GM12878 (cell line): ENCODE measurements around the gene TBKBP1. TPM values are rescaled to one million over a fixed set of nuclear protein-coding genes. Genes with fewer than 3 reads are reported as not detected.

Experiments
- ATAC-seq: fragments of 200-7000 bp; cut with Tn5 transposase; 3 replicates; pipeline ENCODE4 v1.9.1; 2020; ENCODE audit warnings: mild to moderate bottlenecking, moderate library complexity
- BruUV-seq: library from RNA; stranded (reverse); fragments of 400-500 nt; replicated peaks from 2 replicates; lab custom pipeline; 2021; lab: Mats Ljungman, UMichigan
- CTCF ChIA-PET: fragments of 300-600 bp; sonication (Branson Sonifier 250); formaldehyde crosslinking; extraction: SDS; loops from one replicate; lab custom pipeline; 2021; ENCODE audit warnings: inconsistent platforms; lab: Yijun Ruan, JAX
- POLR2A ChIA-PET: fragments of 350-600 bp; formaldehyde crosslinking; extraction: SDS; loops from one replicate; lab custom pipeline; 2021; ENCODE audit warnings: inconsistent platforms; lab: Charles Lee
- RAD21 ChIA-PET: fragments of 300-600 bp; sonication (Branson Sonifier 250); formaldehyde crosslinking; loops from one replicate; lab custom pipeline; 2023; ENCODE audit warnings: antibody characterized with exemption; ENCODE audit not compliant: unreplicated experiment; lab: Charles Lee
- SMC1A ChIA-PET: fragments of 300-600 bp; sonication (Branson Sonifier 250); formaldehyde crosslinking; loops from one replicate; lab custom pipeline; 2023; ENCODE audit not compliant: unreplicated experiment, uncharacterized antibody; lab: Charles Lee
- DNase-seq: peaks from one replicate; pipeline ENCODE4 v3.0.0-alpha.2; 2011; ENCODE audit warnings: low read depth, low spot score
- FAIRE-seq: peaks from 3 replicates; lab custom pipeline; 2011; peaks lifted over from hg19 to GRCh38; lab: Jason Lieb, UNC
- H2AFZ ChIP-seq: 2 replicates; pipeline ENCODE4 v1.6.0; 2011; ENCODE audit warnings: low read depth, low read length, control low read depth; ENCODE audit not compliant: control insufficient read depth
- H3K27ac ChIP-seq: 2 replicates; pipeline ENCODE4 v1.5.1; 2011; ENCODE audit warnings: control low read depth; ENCODE audit not compliant: control insufficient read depth, insufficient read depth
- H3K27me3 ChIP-seq, 2 experiments: replicated peaks in 1 of 2; 2 replicates each; pipeline versions ENCODE4 v1.6.0 to v1.6.1; 2011; ENCODE audit warnings: low read length in 1 of 2; ENCODE audit not compliant: control insufficient read depth in 2 of 2, insufficient read depth in 2 of 2
- H3K36me3 ChIP-seq, 2 experiments: 2 replicates each; pipeline ENCODE4 v1.5.1; 2011; ENCODE audit warnings: low read length in 1 of 2; ENCODE audit not compliant: control insufficient read depth in 2 of 2, insufficient read depth in 2 of 2
- H3K4me1 ChIP-seq: 2 replicates; pipeline ENCODE4 v1.6.1; 2011; ENCODE audit warnings: mild to moderate bottlenecking, low read length, moderate library complexity, mixed read lengths; ENCODE audit not compliant: control insufficient read depth, insufficient read depth
- H3K4me2 ChIP-seq: 2 replicates; pipeline ENCODE4 v1.6.0; 2011; ENCODE audit warnings: control low read depth; ENCODE audit not compliant: control insufficient read depth, insufficient read depth
- H3K4me3 ChIP-seq: fragments of 200-600 bp; sonication (generic); 2 replicates; pipeline ENCODE4 v1.5.1; 2016
- H3K79me2 ChIP-seq: 2 replicates; pipeline ENCODE4 v1.6.0; 2011; ENCODE audit warnings: low read length; ENCODE audit not compliant: control insufficient read depth, insufficient read depth
- H3K9ac ChIP-seq: 2 replicates; pipeline ENCODE4 v1.8.0; 2011; ENCODE audit warnings: low read length, control low read depth, mixed read lengths; ENCODE audit not compliant: control insufficient read depth, insufficient read depth
- H3K9me3 ChIP-seq: replicated peaks from 3 replicates; pipeline ENCODE4 v1.5.1; 2011; ENCODE audit warnings: mild to moderate bottlenecking, low read length; ENCODE audit not compliant: control insufficient read depth, insufficient read depth
- H4K20me1 ChIP-seq: 2 replicates; pipeline ENCODE4 v1.6.0; 2011; ENCODE audit not compliant: control insufficient read depth, insufficient read depth
- BACH1 ChIP-seq: fragments of 450-650 bp; IDR thresholded peaks from 2 replicates; pipeline ENCODE4 v1.6.1; 2017; ENCODE audit warnings: mild to moderate bottlenecking, borderline replicate concordance
- BCL11A ChIP-seq: IDR thresholded peaks from 2 replicates; pipeline ENCODE4 v1.6.1; 2011; ENCODE audit warnings: low read depth, low read length
- CEBPB ChIP-seq, 2 experiments: fragments of 150-350 bp in 1 of 2; IDR thresholded peaks; 2 replicates each; pipeline ENCODE4 v1.6.1; 2012 to 2014; ENCODE audit warnings: low read depth in 2 of 2, low read length in 2 of 2, borderline replicate concordance in 1 of 2, inconsistent platforms in 1 of 2
- CHD1 ChIP-seq: IDR thresholded peaks from 2 replicates; pipeline ENCODE4 v1.6.1; 2012; ENCODE audit warnings: low read depth, low read length, improper control_type of control experiment
- EP300 ChIP-seq, 2 experiments: fragments of 150-350 bp in 1 of 2; IDR thresholded peaks; 2 replicates each; pipeline ENCODE4 v1.6.1; 2011 to 2012; ENCODE audit warnings: low read depth in 2 of 2, low read length in 2 of 2, borderline replicate concordance in 1 of 2, improper control_type of control experiment in 1 of 2, inconsistent platforms in 1 of 2; ENCODE audit not compliant: control insufficient read depth in 1 of 2
- NBN ChIP-seq: fragments of 450-650 bp; IDR thresholded peaks from 2 replicates; pipeline ENCODE4 v1.6.1; 2016
- NRF1 ChIP-seq: conservative IDR thresholded peaks from 2 replicates; pipeline ENCODE4 v1.6.1; 2011; ENCODE audit warnings: mild to moderate bottlenecking, low read depth, low read length, improper control_type of control experiment
- RAD21 ChIP-seq: IDR thresholded peaks from 2 replicates; pipeline ENCODE4 v1.6.1; 2011; ENCODE audit warnings: mild to moderate bottlenecking, low read depth, low read length, moderate library complexity; ENCODE audit not compliant: insufficient read depth
- SMAD1 ChIP-seq: fragments of 450-650 bp; IDR thresholded peaks from 2 replicates; pipeline ENCODE4 v1.6.1; 2018; ENCODE audit warnings: mild to moderate bottlenecking, low read depth; ENCODE audit not compliant: partially characterized antibody
- SMC3 ChIP-seq: IDR thresholded peaks from 2 replicates; pipeline ENCODE4 v1.6.1; 2011; ENCODE audit warnings: low read length, improper control_type of control experiment, borderline replicate concordance
- STAT3 ChIP-seq: IDR thresholded peaks from 2 replicates; pipeline ENCODE4 v1.6.1; 2011; ENCODE audit warnings: low read depth, low read length, improper control_type of control experiment
- TAF1 ChIP-seq: IDR thresholded peaks from 2 replicates; pipeline ENCODE4 v1.6.1; 2011; ENCODE audit warnings: mild to moderate bottlenecking, low read depth, low read length, borderline replicate concordance
- YY1 ChIP-seq: IDR thresholded peaks from 2 replicates; pipeline ENCODE4 v1.6.1; 2011; ENCODE audit warnings: low read depth, mild to moderate bottlenecking, low read length
- WGBS: methylation state at CpG from one replicate; pipeline ENCODE4 v1.1.6; 2016; ENCODE audit warnings: low lambda C conversion rate; ENCODE audit not compliant: insufficient replicate concordance, insufficient coverage; ENCODE audit errors: missing lambda C conversion rate; 5-methylcytosine and 5-hydroxymethylcytosine counted together
- in situ Hi-C: fragments of 300-500 bp; cut with MboI; formaldehyde crosslinking; loops from 9 replicates; pipeline ENCODE4 v1.14.3; 2018; ENCODE audit warnings: mixed read lengths
- intact Hi-C: fragments of 100-400 bp; cut with micrococcal nuclease; formaldehyde crosslinking; loops from one replicate; pipeline ENCODE4 v1.14.2; 2022; ENCODE audit not compliant: unreplicated experiment
- polyA plus RNA-seq, 11 experiments: library from polyadenylated mRNA; depleted of rRNA in 4 of 11; unstranded in 6 of 11; stranded (reverse) in 5 of 11; fragments of >200 nt; fragmentation: Nextera tagmentation in 4 of 11; fragmentation: Illumina TruSeq in 1 of 11; extraction: Ambion mirVana in 4 of 11; extraction: Trizol in 1 of 11; gene quantifications; 1 replicate in 1 of 11; 2 replicates in 10 of 11; pipeline versions ENCODE4 v1.2.1 to v1.2.3, GENCODE V29; 2011 to 2016; ENCODE audit warnings: inconsistent platforms in 2 of 11, missing spikeins in 2 of 11, low read depth in 1 of 11
- total RNA-seq, 4 experiments: library from RNA; depleted of rRNA in 3 of 4; stranded (reverse); fragments of >200 nt in 3 of 4; fragmentation: Illumina TruSeq in 1 of 4; extraction: Trizol in 1 of 4; gene quantifications; 2 replicates each; pipeline versions ENCODE4 v1.2.1 to v1.2.3, GENCODE V29; 2013 to 2021
- TF ChIP-seq, protein P1 (sequence below): fragments of 450-650 bp; formaldehyde crosslinking; IDR thresholded peaks from 2 replicates; pipeline ENCODE4 v1.5.0; 2022; ENCODE audit warnings: mild to moderate bottlenecking, missing genetic modification characterization
- TF ChIP-seq, protein P2 (sequence below): fragments of 450-650 bp; formaldehyde crosslinking; IDR thresholded peaks from 2 replicates; pipeline ENCODE4 v1.4.0; 2022; ENCODE audit warnings: mild to moderate bottlenecking, moderate library complexity

TBKBP1 gene
- total and polyA plus RNA-seq, 10 of the 15 experiments (the other 5 are each of a cell fraction or from before 2014, with no cell fraction given) = 0.11 to 2.7 (median 0.74) TPM; not detected in 3

DNA sequence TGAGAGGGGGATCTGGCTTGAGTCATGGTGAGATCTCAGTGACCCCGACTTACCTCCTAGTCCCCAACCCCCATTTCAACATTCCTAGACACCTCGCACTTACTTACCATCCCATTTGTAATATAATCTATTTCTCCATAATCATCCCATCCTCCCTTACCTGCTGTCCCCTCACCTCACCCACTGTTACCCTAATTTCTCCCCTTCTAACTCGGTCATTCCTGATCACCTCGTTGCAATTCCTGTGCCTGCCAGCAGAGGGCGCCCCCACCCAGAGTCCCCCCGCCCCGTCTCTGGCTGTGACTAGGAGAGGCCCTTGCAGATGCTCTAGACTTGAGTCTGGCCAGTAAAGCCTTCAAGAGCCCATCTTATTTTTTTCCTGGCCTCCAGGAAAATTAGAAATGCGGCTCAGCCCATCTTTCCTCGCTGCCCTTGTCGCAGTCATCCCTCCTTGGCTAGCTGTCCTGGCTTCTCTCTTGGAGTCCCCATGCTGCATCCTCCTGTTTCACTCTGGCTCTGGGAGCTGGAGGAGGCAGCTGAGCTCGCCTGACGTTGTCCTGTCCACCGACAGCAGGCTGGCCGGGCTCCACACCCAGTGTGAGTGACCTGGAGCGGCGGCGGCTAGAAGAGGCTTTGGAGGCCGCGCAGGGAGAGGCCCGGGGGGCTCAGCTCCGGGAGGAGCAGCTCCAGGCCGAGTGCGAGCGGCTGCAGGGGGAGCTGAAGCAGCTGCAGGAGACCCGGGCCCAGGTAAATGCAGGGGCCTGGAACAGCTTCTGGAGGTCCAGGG lies 5.0 kb downstream of the TBKBP1 start (continued):
- TF ChIP-seq NBN = peak; percentile 79
- peak; percentile 93 for TF ChIP-seq RAD21
- TF ChIP-seq BCL11A = no peak
- no peak for TF ChIP-seq CEBPB (IDR thresholded peaks at IDR 0.05; ENCODE audit: borderline replicate concordance in 1 of 2, low read depth in 2 of 2, low read length in 2 of 2)
- peak; percentile 89 for TF ChIP-seq SMC3
- TF ChIP-seq YY1 = peak; percentile 67
- TF ChIP-seq, all 136 proteins: peak for 8

DNA sequence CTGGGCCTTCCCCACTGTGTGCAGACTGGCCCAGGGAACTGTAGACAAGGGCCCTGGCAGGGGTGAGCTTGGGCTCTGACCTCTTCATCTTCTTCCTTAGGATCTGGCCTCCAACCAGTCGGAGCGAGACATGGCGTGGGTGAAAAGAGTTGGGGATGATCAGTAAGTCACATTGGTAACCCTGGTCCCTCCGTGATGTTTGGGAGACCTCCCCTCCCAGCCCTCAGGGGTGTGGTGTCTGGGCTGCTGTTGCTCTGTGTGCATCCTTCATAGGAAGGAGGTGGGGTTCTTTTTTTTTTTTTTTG lies 5.5 kb downstream of the TBKBP1 start:
- in situ Hi-C loops = loop anchor here (10.0 kb wide), 1 partner anchor 105 kb away; no protein-coding TSS in a partner anchor
- Histone ChIP-seq H3K9me3 (no peaks in the 10 kb centered on the region), H3K4me3 (no peak overlapping the region), H3K27me3 (no peaks in the 10 kb centered on the region; a peak in 1 of 4 replicates), H3K27ac (no peak overlapping the region), H3K36me3 (no peaks in the 10 kb centered on the region), H3K9ac (no peak overlapping the region), H4K20me1 (no peaks in the 10 kb centered on the region; the same call in 1 of the 2 replicates), H3K79me2 (no peaks in the 10 kb centered on the region), H2AFZ (no peak overlapping the region), H3K4me1 (peaks cover 27% of the 10 kb centered on the region), H3K4me2 (no peak overlapping the region)
- SMC1A ChIA-PET = interaction anchor here (0.5 to 6.5 kb wide), 14 partner anchors 15 to 90 kb away, joined by 3 to 39 read pairs (median 5); partner anchors contain the start of gene TBX21
- intact Hi-C loops = loop anchor here (1.0 to 2.0 kb wide), 4 partner anchors 19 to 103 kb away; no protein-coding TSS in a partner anchor
- DNase-seq (no peak), FAIRE-seq (no peak), ATAC-seq (no peak)
- CTCF ChIA-PET = interaction anchor here (0.7 to 9.4 kb wide), 23 partner anchors 8 to 288 kb away, joined by 3 to 242 read pairs (median 5); partner anchors contain the start of genes OSBPL7, SCRN2 and TBX21
- RAD21 ChIA-PET = interaction anchor here (0.7 to 9.9 kb wide), 14 partner anchors 8 to 228 kb away, joined by 3 to 142 read pairs (median 4); partner anchors contain the start of gene TBX21
- WGBS = 20% methylated on average over 4 of the region's 4 CpGs
- POLR2A ChIA-PET = interaction anchor here (0.9 to 9.2 kb wide), 3 partner anchors 17 to 37 kb away, joined by 5 to 76 read pairs (median 10); partner anchors contain the start of gene TBX21
- BruUV-seq = no TSS peak
- TF ChIP-seq TAF1 = no peak
- TF ChIP-seq BACH1 = no peak
- no peak for TF ChIP-seq BCL11A
- TF ChIP-seq, protein P1, sequence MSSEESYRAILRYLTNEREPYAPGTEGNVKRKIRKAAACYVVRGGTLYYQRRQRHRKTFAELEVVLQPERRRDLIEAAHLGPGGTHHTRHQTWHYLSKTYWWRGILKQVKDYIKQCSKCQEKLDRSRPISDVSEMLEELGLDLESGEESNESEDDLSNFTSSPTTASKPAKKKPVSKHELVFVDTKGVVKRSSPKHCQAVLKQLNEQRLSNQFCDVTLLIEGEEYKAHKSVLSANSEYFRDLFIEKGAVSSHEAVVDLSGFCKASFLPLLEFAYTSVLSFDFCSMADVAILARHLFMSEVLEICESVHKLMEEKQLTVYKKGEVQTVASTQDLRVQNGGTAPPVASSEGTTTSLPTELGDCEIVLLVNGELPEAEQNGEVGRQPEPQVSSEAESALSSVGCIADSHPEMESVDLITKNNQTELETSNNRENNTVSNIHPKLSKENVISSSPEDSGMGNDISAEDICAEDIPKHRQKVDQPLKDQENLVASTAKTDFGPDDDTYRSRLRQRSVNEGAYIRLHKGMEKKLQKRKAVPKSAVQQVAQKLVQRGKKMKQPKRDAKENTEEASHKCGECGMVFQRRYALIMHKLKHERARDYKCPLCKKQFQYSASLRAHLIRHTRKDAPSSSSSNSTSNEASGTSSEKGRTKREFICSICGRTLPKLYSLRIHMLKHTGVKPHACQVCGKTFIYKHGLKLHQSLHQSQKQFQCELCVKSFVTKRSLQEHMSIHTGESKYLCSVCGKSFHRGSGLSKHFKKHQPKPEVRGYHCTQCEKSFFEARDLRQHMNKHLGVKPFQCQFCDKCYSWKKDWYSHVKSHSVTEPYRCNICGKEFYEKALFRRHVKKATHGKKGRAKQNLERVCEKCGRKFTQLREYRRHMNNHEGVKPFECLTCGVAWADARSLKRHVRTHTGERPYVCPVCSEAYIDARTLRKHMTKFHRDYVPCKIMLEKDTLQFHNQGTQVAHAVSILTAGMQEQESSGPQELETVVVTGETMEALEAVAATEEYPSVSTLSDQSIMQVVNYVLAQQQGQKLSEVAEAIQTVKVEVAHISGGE (CRISPR knock-in tag) = no peak
- no peak for TF ChIP-seq CHD1
- no peak for TF ChIP-seq STAT3
- TF ChIP-seq NRF1 = no peak
- no peak for TF ChIP-seq EP300 (IDR thresholded peaks at IDR 0.05; ENCODE audit: borderline replicate concordance in 1 of 2, control insufficient read depth in 1 of 2, low read depth in 2 of 2, low read length in 2 of 2)
- TF ChIP-seq, protein P2, sequence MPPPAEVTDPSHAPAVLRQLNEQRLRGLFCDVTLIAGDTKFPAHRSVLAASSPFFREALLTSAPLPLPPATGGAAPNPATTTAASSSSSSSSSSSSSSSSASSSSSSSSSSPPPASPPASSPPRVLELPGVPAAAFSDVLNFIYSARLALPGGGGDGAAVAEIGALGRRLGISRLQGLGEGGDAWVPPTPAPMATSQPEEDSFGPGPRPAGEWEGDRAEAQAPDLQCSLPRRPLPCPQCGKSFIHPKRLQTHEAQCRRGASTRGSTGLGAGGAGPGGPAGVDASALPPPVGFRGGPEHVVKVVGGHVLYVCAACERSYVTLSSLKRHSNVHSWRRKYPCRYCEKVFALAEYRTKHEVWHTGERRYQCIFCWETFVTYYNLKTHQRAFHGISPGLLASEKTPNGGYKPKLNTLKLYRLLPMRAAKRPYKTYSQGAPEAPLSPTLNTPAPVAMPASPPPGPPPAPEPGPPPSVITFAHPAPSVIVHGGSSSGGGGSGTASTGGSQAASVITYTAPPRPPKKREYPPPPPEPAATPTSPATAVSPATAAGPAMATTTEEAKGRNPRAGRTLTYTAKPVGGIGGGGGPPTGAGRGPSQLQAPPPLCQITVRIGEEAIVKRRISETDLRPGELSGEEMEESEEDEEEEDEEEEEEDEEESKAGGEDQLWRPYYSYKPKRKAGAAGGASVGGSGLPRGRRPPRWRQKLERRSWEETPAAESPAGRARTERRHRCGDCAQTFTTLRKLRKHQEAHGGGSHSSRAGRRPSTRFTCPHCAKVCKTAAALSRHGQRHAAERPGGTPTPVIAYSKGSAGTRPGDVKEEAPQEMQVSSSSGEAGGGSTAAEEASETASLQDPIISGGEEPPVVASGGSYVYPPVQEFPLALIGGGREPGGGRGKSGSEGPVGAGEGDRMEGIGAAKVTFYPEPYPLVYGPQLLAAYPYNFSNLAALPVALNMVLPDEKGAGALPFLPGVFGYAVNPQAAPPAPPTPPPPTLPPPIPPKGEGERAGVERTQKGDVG (CRISPR knock-in tag) = no peak
- TF ChIP-seq SMAD1 = no peak
